BLaER1 (cell line): Measurements from ENCODE around the gene IER5L.
"Not testable (repeated sequence)": the region's sequence is repeated elsewhere in the genome, so short reads cannot be mapped to it uniquely, and the experiment has no call there.

Experiments used
- H3K27ac ChIP-seq: shearing (Covaris generic); formaldehyde crosslinking; 2 replicates; pipeline ENCODE4 v1.8.1; 2022
- H3K27me3 ChIP-seq: shearing (Covaris generic); formaldehyde crosslinking; 2 replicates; pipeline ENCODE4 v1.8.1; 2022
- H3K36me3 ChIP-seq: shearing (Covaris generic); formaldehyde crosslinking; 2 replicates; pipeline ENCODE4 v1.8.1; 2022
- H3K4me1 ChIP-seq: shearing (Covaris generic); formaldehyde crosslinking; 2 replicates; pipeline ENCODE4 v1.8.1; 2022
- H3K4me2 ChIP-seq: shearing (Covaris generic); formaldehyde crosslinking; 2 replicates; pipeline ENCODE4 v1.8.1; 2022
- H3K4me3 ChIP-seq: shearing (Covaris generic); formaldehyde crosslinking; 2 replicates; pipeline ENCODE4 v1.8.1; 2022
- H3K9ac ChIP-seq: shearing (Covaris generic); formaldehyde crosslinking; 2 replicates; pipeline ENCODE4 v1.8.1; 2022
- H3K9me3 ChIP-seq: shearing (Covaris generic); formaldehyde crosslinking; 2 replicates; pipeline ENCODE4 v1.8.1; 2022
- H4K20me1 ChIP-seq: shearing (Covaris generic); formaldehyde crosslinking; 2 replicates; pipeline ENCODE4 v1.8.1; 2022
- Cebpa-rat ChIP-seq: shearing (Covaris generic); IDR thresholded peaks from 2 replicates; pipeline ENCODE4 v1.8.1; 2022

The IER5L gene

DNA sequence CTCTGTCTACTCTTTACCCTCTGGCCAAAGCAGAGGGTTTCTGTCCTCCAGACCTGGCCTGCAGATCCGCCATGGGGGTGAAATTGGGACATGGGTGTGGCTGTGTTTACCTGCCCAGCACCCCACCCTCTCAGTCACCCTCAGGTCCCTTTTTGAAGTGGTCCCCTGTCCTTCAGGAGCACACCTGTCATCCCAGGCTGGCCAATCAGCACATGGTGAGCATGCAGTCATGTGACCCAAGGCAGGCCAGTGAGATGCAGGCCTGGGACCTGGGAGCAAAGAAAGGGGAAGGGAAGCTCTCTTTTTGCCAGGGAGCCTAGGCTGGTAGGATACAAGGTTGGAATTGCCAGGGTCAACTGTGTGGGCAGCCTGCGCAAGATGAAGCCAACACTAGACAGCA lies 28.3 kb upstream of the IER5L start:
- Histone ChIP-seq H3K9ac (no peak overlapping the region), H3K36me3 (no peaks in the 10 kb centered on the region), H3K9me3 (no peaks in the 10 kb centered on the region), H3K4me1 (peaks cover 24% of the 10 kb centered on the region), H4K20me1 (no peaks in the 10 kb centered on the region), H3K27me3 (no peaks in the 10 kb centered on the region), H3K27ac (no peak overlapping the region), H3K4me3 (no peak overlapping the region), H3K4me2 (no peak overlapping the region)
- TF ChIP-seq Cebpa-rat: no peak

DNA sequence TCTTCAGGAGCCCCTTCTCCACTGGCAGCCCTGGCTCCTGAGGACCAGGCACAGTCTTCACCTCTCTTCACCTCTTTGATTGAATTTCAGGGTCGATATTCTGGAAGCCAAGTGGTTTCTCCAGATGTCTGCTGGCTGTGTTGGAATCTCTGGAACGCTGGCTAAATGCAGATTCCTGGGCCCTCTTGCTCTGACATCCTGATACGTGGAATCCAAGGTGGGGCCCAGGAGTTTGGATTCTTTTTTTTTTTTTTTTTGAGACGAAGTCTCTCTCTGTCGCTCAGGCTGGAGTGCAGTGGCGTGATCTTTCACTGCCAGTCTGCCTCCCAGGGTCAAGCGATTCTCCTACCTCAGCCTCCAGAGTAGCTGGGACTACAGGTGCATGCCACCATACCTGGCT lies 26.8 kb upstream of the IER5L start:
- no peaks in the 10 kb centered on the region for H3K27me3 ChIP-seq
- no peak for TF ChIP-seq Cebpa-rat
- no peaks in the 10 kb centered on the region for H3K9me3 ChIP-seq
- H3K27ac ChIP-seq: no peak overlapping the region
- H3K36me3 ChIP-seq: no peaks in the 10 kb centered on the region
- H3K4me3 ChIP-seq: no peak overlapping the region
- peaks cover 24% of the 10 kb centered on the region for H3K4me1 ChIP-seq
- no peaks in the 10 kb centered on the region for H4K20me1 ChIP-seq
- H3K9ac ChIP-seq: no peak overlapping the region
- no peak overlapping the region for H3K4me2 ChIP-seq

DNA sequence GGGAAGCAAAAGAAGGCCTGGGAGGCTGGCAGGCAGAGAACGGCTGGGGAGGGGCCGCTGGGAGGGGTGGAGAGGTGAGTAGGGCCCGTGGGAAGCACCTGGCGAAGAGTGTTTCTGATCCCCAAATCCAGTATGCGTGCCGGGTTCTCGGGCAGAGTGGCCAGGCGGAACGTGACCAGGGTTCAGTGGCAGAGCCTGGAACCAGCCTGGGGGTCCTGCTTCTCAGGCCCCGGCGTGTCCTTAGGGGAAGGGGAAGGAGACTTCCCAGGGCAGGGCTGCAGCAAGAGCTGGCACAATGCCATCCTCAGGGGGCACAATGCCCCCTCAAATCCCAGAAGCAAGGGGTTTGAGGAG lies 25.5 kb upstream of the IER5L start:
- H3K9ac ChIP-seq: no peak overlapping the region
- H3K4me2 ChIP-seq: peak overlapping the region; percentile 67
- H3K4me1 ChIP-seq: peaks cover 15% of the 10 kb centered on the region
- no peaks in the 10 kb centered on the region for H3K9me3 ChIP-seq
- no peak overlapping the region for H3K27ac ChIP-seq
- no peaks in the 10 kb centered on the region for H4K20me1 ChIP-seq
- H3K4me3 ChIP-seq: no peak overlapping the region; the same call in 1 of the 2 replicates
- H3K27me3 ChIP-seq: no peaks in the 10 kb centered on the region
- TF ChIP-seq Cebpa-rat: no peak
- no peaks in the 10 kb centered on the region for H3K36me3 ChIP-seq

DNA sequence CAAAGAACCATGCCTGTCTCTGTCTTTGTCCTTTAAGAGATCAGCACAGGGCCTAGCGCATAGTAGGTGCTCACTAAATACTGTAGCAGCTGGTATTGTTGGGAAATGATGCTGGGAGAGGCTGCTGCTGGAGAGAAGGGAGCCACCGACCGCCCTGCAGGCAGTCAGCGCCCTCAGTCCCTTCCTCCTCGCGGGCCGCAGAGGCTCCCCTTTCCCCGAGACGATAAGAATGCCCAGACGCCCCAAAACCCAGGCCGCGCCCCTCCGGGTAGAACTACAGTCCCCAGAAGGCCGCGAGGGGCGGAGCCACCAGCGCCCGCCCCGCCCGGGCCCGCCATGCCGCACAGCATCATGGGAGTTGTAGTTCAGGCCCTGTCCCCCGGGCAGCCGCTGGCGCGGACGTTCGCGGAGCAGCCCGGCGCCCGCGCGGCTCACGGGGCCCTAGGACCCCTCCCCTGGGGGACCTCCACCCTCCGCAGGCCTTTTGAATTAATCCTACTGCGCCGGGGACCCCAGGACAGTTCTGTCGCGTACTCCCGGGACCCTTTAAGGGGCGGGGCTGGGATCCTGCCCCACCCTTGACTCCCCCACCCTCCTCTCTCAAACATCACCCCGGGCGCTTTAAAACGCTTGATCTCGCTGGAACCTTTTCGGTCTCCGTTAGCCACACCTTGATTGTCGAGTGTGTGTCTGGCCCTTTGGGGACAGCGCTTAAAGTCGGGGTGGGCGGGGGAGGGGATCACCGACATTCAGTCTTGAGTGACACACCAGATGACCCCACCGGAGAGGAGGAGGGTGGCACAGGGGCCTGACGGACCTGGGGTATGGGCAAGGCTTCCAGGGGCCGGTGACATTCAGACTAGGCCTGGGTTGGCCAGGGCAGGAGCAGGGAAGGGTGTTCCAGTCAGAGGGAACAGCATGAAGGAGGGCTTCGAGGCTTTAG lies 24.8 kb upstream of the IER5L start:
- Histone ChIP-seq H3K4me1 (peaks cover 9% of the 10 kb centered on the region), H3K9me3 (no peaks in the 10 kb centered on the region), H3K9ac (peak overlapping the region; percentile 86), H3K36me3 (no peaks in the 10 kb centered on the region), H3K4me2 (peak overlapping the region; percentile 67), H3K27ac (peak overlapping the region; percentile 92), H3K4me3 (peak overlapping the region; percentile 70), H3K27me3 (no peaks in the 10 kb centered on the region), H4K20me1 (no peaks in the 10 kb centered on the region)
- no peak for TF ChIP-seq Cebpa-rat

DNA sequence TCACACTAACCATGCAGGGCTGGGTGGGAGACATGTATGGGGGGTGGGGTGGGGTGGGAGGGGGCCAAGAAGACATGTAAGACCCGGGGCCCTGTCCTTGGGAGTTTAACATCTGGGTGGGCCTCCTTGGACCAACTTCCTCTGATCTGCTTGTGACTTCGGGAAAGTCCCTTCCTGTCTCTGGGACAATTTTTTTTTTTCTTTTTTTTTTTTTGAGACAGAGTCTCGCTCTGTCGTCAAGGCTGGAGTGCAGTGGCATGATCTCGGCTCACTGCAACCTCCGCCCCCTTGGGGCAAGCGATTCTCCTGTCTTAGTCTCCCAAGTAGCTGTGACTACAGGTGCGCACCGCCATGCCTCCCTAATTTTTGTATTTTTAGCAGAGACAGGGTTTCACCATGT lies 23.8 kb upstream of the IER5L start:
- H3K27ac ChIP-seq: no peak overlapping the region
- no peaks in the 10 kb centered on the region for H3K36me3 ChIP-seq
- H3K27me3 ChIP-seq: no peaks in the 10 kb centered on the region
- H4K20me1 ChIP-seq: no peaks in the 10 kb centered on the region
- no peak overlapping the region for H3K9ac ChIP-seq
- H3K9me3 ChIP-seq: no peaks in the 10 kb centered on the region
- H3K4me3 ChIP-seq: no peak overlapping the region
- H3K4me2 ChIP-seq: no peak overlapping the region
- 0 out of 2 replicates have a peak, but pooled peaks cover 5% of the 10 kb centered on the region for H3K4me1 ChIP-seq
- TF ChIP-seq Cebpa-rat: no peak

DNA sequence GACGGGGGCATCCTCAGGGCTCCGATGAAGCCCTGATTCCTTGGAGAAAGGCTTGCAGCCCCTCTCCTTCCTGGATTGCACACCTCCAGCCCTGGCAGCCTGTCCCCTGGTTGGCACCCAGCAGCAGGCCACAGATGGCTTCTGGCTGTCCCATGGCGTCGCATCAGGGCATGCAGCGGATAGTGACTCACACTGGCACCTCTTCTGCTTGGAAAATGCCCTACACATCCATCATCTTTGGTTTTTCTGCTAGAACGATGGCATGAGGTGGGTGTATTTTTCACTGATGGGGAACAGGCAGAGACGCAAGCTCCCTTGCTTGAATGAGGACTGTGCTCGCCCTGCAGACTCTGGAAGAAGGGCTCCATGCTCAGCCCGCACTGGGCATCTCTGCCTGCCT lies 23.2 kb upstream of the IER5L start:
- no peak overlapping the region for H3K4me3 ChIP-seq
- H3K9ac ChIP-seq: no peak overlapping the region
- H3K4me2 ChIP-seq: no peak overlapping the region
- H3K36me3 ChIP-seq: no peaks in the 10 kb centered on the region
- no peaks in the 10 kb centered on the region for H4K20me1 ChIP-seq
- H3K27ac ChIP-seq: no peak overlapping the region
- H3K4me1 ChIP-seq: 0 out of 2 replicates have a peak, but pooled peaks cover 8% of the 10 kb centered on the region
- no peak for TF ChIP-seq Cebpa-rat
- H3K27me3 ChIP-seq: no peaks in the 10 kb centered on the region
- H3K9me3 ChIP-seq: no peaks in the 10 kb centered on the region

DNA sequence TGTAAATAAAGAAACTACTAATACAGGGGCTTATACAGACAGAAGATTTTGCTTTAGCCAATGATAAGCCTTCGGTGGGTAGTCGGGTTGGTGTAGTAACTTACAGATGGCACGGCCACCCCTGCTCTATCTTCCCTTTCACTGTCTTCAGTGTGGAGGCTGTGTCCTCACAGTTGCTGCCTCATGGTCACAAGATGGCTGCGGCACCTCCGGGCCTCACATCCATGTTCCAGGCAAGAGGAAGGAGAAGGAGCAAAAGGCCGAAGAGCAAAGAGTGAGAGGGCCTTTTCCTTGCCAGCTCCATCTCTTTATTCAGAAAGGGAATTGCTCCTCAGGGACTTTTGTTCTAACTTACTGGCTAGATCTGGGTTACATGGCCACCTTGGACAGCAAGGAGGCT lies 22.2 kb upstream of the IER5L start:
- H3K27ac ChIP-seq: no peak overlapping the region
- H3K4me2 ChIP-seq: no peak overlapping the region
- 0 out of 2 replicates have a peak, but pooled peaks cover 4% of the 10 kb centered on the region for H3K9me3 ChIP-seq
- H3K9ac ChIP-seq: no peak overlapping the region
- no peaks in the 10 kb centered on the region for H3K27me3 ChIP-seq
- H3K36me3 ChIP-seq: no peaks in the 10 kb centered on the region
- H3K4me3 ChIP-seq: no peak overlapping the region
- no peak for TF ChIP-seq Cebpa-rat
- 0 out of 2 replicates have a peak, but pooled peaks cover 8% of the 10 kb centered on the region for H3K4me1 ChIP-seq
- no peaks in the 10 kb centered on the region for H4K20me1 ChIP-seq

DNA sequence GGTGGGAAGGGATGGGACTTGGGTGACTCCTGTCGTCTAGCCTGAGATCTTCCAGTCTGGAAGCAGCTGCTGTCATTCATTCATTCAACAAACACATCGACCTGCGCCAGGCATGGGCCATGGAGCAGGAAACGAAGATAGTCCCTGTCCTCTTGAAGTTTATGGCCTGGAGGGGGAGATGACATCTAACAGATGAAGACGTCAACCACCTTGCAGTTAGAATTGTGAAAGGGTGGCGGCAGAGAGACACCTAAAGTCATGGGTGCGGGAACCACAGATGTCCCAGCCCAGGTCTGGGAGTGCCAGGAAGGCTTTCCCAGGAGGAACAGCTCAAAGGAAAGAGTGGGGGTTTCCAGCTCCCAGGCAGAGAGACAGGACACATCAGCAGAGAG lies 21.0 kb upstream of the IER5L start:
- no peak overlapping the region for H3K4me3 ChIP-seq
- 0 out of 2 replicates have a peak, but pooled peaks cover 4% of the 10 kb centered on the region for H3K9me3 ChIP-seq
- no peaks in the 10 kb centered on the region for H3K27me3 ChIP-seq
- no peak overlapping the region for H3K27ac ChIP-seq
- no peaks in the 10 kb centered on the region for H4K20me1 ChIP-seq
- H3K4me2 ChIP-seq: no peak overlapping the region
- H3K36me3 ChIP-seq: no peaks in the 10 kb centered on the region
- H3K9ac ChIP-seq: no peak overlapping the region
- no peak for TF ChIP-seq Cebpa-rat
- 0 out of 2 replicates have a peak, but pooled peaks cover 8% of the 10 kb centered on the region for H3K4me1 ChIP-seq

DNA sequence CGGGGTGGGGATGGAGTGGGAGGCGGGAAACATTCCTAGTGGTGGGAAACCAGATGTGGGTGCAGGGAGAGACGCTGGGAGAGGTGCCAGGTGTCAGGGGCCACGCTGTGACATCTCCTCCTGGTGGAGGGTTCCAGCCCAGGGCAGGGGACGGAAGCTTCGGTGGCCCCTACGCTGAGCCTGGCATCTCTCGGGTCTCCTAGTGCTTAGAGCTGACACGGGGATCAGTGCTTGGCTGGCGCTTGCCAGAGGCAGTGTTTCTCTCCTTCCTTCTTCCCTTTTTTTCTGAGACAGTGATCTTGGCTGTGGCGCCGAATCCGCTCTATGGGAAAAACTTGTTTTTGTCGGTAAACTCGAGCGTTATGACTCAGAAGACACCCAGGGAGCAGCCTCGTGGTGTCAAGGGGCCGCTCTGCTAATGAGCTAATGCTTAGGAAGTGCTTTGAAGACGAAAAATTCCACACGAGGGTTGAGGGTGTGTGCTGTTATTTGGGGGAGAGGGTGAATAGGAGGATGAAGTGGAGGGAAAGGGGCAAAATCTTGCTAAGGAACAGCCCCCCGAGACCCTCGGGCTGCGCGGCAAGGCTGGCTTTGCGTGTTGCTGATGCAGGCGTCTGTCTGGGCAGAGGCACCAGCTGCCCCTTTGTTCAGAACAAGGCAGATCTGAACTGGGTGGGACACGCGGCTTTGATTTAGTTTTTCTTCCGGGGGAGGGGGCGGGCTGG lies 20.4 kb upstream of the IER5L start:
- Histone ChIP-seq H3K36me3 (no peaks in the 10 kb centered on the region), H3K4me3 (no peak overlapping the region), H3K4me1 (0 out of 2 replicates have a peak, but pooled peaks cover 8% of the 10 kb centered on the region), H4K20me1 (no peaks in the 10 kb centered on the region), H3K4me2 (no peak overlapping the region), H3K27me3 (no peaks in the 10 kb centered on the region), H3K9ac (no peak overlapping the region), H3K9me3 (0 out of 2 replicates have a peak, but pooled peaks cover 4% of the 10 kb centered on the region), H3K27ac (no peak overlapping the region)
- TF ChIP-seq Cebpa-rat: no peak

DNA sequence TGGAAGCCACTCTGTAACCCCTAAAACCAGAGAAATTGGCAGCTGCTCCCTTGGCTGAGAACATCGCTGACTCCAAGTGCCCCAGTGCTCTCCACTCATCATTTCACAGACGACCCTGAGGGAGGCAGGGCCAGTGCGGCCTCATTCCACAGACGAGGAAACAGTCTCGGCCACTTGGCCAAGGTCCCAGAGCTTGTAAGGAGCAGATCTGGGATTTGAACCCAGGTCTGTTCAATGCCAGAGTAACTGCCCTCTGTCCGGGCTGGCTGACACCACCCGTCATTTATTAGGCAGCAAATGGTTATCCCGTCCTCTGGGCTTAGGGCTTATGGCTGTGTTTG lies 19.9 kb upstream of the IER5L start:
- H3K4me3 ChIP-seq: no peak overlapping the region

DNA sequence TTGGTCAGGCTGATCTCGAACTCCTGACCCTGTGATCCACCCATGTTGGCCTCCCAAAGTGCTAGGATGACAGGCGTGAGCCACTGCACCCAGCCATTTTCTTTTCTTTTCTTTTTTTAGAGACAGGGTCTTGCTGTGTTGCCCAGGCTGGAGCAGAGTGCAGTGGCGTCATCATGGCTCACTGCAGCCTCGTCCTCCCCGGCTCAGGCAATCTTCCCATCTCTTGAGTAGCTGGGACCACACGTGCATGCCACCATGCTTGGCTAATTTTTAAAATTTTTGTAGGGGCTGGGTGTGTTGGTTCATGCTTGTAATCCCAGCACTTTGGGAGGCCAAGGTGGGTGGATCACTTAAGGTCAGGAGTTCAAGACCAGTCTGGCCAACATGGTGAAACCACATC lies 19.0 kb upstream of the IER5L start:
- not testable (repeated sequence) for H3K4me3 ChIP-seq, H3K27me3 ChIP-seq, H3K27ac ChIP-seq, H3K4me2 ChIP-seq, H3K36me3 ChIP-seq, H4K20me1 ChIP-seq, H3K4me1 ChIP-seq, H3K9ac ChIP-seq
- H3K9me3 ChIP-seq: peaks cover 10% of the 10 kb centered on the region

More for the DNA sequence above, 19.9 kb upstream of the IER5L start:
- TF ChIP-seq Cebpa-rat: no peak
- Histone ChIP-seq H3K27ac (no peak overlapping the region), H3K9ac (no peak overlapping the region), H3K36me3 (no peaks in the 10 kb centered on the region), H4K20me1 (no peaks in the 10 kb centered on the region), H3K4me1 (0 out of 2 replicates have a peak, but pooled peaks cover 4% of the 10 kb centered on the region), H3K27me3 (no peaks in the 10 kb centered on the region), H3K4me2 (no peak overlapping the region), H3K9me3 (0 out of 2 replicates have a peak, but pooled peaks cover 4% of the 10 kb centered on the region)
